ENCODE results near the gene STUB1. TPM values are rescaled to one million over a fixed set of nuclear protein-coding genes. Genes with fewer than 3 reads are reported as not detected.

The STUB1 gene
- total RNA-seq, 1 donor from 2014 or later, result 109 TPM

DNA sequence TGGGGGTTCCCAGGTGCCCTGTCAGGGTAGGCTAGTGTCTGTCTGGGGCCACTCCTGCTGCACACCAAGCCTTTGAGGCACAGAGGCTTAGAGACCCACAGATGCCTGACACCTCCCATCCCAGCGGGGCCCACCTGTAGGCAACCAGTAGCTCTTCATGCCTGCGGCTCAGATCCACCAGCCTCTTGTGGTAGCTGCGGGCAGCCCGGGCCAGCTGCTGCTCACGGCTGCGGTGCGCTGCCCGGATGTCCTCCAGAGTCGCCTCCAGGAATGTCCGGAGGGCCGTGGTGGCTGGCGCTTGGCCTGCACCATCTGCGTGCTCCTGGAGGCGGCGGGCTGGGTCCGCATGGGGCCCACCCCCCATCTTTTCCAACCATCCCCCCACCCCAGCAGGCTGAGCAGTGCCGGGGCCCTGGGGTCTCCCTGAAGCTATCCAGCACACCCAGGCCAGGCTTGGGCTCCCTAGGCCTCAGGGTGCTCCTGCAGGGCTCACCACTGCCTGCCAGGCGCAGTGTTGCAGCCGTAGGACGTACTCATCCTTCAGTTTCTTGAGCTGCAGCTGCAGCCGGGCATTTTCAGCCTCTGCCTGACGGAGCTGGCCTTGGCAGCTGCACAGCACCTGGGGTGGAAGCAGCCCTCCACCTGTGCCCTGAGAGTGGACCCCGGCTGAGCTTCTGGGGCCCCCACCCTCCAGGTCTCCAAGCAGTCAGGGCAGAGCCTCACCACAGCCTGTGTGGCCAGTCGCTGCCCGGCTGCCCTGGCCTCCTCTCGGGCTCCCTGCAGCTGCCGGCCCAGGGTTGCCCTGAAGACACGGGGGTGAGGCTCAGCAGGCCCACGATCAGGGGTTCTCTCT, 44.2 kb downstream of the STUB1 start:
- no peak for DNase-seq (ENCODE audit: low spot score)

DNA sequence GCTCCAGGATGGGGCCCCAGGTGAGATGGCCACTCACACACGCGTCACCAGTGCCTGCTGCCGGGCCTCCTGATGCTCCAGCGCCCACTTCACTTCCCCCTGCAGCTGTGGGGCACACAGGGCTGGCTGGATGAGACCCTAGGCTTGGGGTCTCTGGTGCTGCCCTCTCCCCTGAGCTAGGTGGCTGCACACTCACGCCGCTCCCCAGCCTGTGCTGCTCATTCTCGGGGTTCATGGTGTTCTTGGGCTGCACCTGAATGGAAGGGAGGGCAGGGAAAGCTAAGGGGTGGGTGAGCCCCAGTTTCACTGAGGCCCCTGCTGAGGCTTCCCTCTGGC, 44.8 kb downstream of the STUB1 start:
- no peak for DNase-seq (ENCODE audit: low spot score)

GRCh38 chr16:725463-726187, 45.4 kb downstream of the STUB1 start:
- DNase-seq (ENCODE audit: low spot score), result no peak

DNA sequence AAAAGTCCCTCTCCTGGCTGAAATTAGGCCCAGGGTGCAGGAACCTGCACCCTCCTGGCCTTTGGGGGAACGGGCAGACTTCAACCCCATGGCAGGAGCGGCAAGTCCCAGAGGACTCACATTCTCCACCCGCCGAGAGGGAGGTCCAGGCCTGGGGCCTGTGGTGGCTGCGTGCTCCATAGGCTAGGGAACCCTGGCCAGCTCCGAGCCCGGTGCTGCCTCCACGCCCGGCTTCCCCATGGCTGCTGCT, 45.9 kb downstream of the STUB1 start:
- DNase-seq (ENCODE audit: low spot score), result no peak

- DNase-seq (ENCODE audit: low spot score), result no peak
Observed at GRCh38 chr16:726438-727290, 46.5 kb downstream of the STUB1 start, which contains the start of the genes CCDC78 and HAGHL. CCDC78 (minus strand) TSS chr16:726443; CDS start chr16:726367, 76 bp downstream. HAGHL (plus strand) TSS chr16:727106; CDS start chr16:727510, 404 bp downstream.

DNA sequence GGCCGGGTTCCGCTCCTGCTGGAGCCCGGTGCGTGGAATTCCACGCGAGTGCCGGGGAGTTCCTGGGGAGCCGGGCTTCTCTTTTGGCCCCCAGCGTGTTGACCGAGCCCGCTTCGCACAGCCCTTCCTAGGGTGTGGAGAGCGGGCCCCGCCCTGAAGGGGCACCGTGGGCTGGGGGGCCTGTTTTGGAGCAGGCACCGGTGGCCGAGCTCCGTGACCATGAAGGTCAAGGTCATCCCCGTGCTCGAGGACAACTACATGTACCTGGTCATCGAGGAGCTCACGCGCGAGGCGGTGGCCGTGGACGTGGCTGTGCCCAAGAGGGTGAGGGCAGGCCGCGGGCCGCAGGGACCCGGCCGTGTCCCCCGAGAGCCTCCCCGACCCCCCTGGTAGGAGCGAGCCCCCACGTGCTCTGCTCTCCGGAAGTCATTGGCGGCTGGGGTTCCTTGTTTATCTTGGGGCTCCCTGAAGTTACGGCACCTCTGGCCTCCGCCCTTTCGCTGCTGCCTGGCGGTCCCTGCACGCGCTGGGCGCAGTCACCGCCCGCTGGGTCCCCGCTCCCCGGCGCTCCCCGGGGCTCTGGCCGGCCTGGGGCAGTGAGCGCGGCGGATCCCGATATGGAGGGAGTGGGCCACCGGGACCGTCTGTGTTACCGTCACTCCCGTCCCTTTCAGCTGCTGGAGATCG, 47.2 kb downstream of the STUB1 start:
- DNase-seq (ENCODE audit: low spot score), result no peak

DNA sequence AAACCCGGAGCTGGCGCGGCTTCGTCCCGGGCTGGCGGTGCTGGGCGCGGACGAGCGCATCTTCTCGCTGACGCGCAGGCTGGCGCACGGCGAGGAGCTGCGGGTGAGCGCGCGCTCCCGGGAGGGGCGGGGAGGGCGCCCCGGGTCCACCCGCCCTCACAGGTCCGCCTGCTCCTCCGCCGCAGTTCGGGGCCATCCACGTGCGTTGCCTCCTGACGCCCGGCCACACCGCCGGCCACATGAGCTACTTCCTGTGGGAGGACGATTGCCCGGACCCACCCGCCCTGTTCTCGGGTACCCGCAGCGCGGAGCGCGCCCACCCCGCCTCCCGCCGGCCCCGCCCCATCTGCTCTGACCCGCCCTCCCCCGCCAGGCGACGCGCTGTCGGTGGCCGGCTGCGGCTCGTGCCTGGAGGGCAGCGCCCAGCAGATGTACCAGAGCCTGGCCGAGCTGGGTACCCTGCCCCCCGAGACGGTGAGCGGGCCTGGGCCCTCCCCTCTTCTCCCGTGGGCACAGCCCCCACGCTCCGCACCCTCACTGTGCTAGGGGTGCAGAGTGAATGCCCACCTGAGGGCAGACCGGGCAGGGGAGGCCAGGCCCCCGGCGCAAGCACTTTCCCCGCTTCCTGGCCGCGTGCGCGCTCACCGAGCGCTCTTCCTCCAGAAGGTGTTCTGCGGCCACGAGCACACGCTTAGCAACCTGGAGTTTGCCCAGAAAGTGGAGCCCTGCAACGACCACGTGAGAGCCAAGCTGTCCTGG, 48.1 kb downstream of the STUB1 start:
- no peak for DNase-seq (ENCODE audit: low spot score)

DNA sequence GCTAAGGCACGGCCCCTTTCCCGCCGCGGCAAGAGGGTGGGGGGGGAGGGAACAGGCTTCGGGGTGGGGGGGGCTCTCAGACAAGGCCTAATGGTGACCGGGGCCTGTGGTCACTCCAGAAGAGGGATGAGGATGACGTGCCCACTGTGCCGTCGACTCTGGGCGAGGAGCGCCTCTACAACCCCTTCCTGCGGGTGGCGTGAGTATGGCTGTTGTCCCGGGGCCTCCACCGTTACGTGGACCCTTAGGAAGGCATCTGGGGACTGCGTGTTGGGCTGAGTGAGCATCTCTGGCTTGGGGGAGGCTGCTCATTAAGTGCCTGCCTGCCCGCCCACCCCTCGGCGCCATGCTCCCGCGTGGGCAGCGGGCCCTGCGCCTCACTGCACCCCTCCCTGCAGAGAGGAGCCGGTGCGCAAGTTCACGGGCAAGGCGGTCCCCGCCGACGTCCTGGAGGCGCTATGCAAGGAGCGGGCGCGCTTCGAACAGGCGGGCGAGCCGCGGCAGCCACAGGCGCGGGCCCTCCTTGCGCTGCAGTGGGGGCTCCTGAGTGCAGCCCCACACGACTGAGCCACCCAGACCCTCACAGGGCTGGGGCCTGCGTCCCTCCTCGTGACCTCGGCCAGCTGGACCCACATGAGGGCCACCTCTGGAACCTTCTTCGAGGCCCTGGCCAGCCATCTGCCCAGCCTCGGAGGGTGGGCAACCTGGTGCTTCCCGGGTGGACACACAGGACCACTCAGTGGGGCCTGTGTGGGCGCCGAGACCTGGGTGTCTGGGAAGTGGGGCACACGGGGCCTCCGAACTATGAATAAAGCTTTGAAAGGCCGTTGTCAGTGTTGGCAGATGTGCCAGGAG, 48.9 kb downstream of the STUB1 start:
- no peak for DNase-seq (ENCODE audit: low spot score)

- DNase-seq (ENCODE audit: low spot score), result no peak
Observed at GRCh38 chr16:729768-730665, 49.8 kb downstream of the STUB1 start.

GRCh38 chr16:730666-731509, 50.7 kb downstream of the STUB1 start:
- no peak for DNase-seq (ENCODE audit: low spot score)

GRCh38 chr16:732332-732731, 52.1 kb downstream of the STUB1 start:
- no peak for DNase-seq (ENCODE audit: low spot score)

Other genes with a start within 250 kb of the STUB1 start
- 49.2 TPM for gene CAPN15, start 152.7 kb upstream of the STUB1 start, total RNA-seq
- not detected for gene PRR35, start 120.0 kb upstream of the STUB1 start, total RNA-seq
- gene NHLRC4, start 113.4 kb upstream of the STUB1 start, total RNA-seq, result 1.3 TPM
- 32.4 TPM for gene PIGQ, start 110.4 kb upstream of the STUB1 start, total RNA-seq
- gene RAB40C, start 90.3 kb upstream of the STUB1 start, total RNA-seq, result 17.3 TPM
- 0.55 TPM for gene WFIKKN1, start 49.4 kb upstream of the STUB1 start, total RNA-seq
- gene METTL26, start 44.1 kb upstream of the STUB1 start, total RNA-seq, result 62.2 TPM
- gene MCRIP2, start 38.6 kb upstream of the STUB1 start, total RNA-seq, result 34.7 TPM
- 21.1 TPM for gene WDR90, start 31.0 kb upstream of the STUB1 start, total RNA-seq
- 73.9 TPM for gene RHOT2, start 12.3 kb upstream of the STUB1 start, total RNA-seq
- gene RHBDL1, start 4.7 kb upstream of the STUB1 start, total RNA-seq, result 0.84 TPM
- 55.3 TPM for gene JMJD8, start 3.9 kb downstream of the STUB1 start, total RNA-seq
- 8.1 TPM for gene WDR24, start 10.0 kb downstream of the STUB1 start, total RNA-seq
- gene FBXL16, start 25.4 kb downstream of the STUB1 start, total RNA-seq, result not detected
- gene METRN, start 34.7 kb downstream of the STUB1 start, total RNA-seq, result 30.3 TPM
- gene ANTKMT, start 40.7 kb downstream of the STUB1 start, total RNA-seq, result 30.9 TPM
- 1.0 TPM for gene CCDC78, start 46.0 kb downstream of the STUB1 start, total RNA-seq
- gene HAGHL, start 46.7 kb downstream of the STUB1 start, total RNA-seq, result 7.4 TPM
- 21.0 TPM for gene CIAO3, start 60.6 kb downstream of the STUB1 start, total RNA-seq
- gene MSLN, start 80.3 kb downstream of the STUB1 start, total RNA-seq, result not detected
- 16.8 TPM for gene RPUSD1, start 108.0 kb downstream of the STUB1 start, total RNA-seq
- 5.6 TPM for gene CHTF18, start 108.2 kb downstream of the STUB1 start, total RNA-seq
- gene GNG13, start 120.3 kb downstream of the STUB1 start, total RNA-seq, result not detected